NCI-H2081 treated with DMSO at 0.1 percent for 48 hours (cell line): ENCODE results near the gene ARID3A.
"Not testable (repeated sequence)": the region's sequence is repeated elsewhere in the genome, so short reads cannot be mapped to it uniquely, and the experiment has no call there.

Source experiments
- DNase-seq: peaks from one replicate; lab custom pipeline; 2025; lab: John Stamatoyannopoulos, UW

The ARID3A gene, protein sequence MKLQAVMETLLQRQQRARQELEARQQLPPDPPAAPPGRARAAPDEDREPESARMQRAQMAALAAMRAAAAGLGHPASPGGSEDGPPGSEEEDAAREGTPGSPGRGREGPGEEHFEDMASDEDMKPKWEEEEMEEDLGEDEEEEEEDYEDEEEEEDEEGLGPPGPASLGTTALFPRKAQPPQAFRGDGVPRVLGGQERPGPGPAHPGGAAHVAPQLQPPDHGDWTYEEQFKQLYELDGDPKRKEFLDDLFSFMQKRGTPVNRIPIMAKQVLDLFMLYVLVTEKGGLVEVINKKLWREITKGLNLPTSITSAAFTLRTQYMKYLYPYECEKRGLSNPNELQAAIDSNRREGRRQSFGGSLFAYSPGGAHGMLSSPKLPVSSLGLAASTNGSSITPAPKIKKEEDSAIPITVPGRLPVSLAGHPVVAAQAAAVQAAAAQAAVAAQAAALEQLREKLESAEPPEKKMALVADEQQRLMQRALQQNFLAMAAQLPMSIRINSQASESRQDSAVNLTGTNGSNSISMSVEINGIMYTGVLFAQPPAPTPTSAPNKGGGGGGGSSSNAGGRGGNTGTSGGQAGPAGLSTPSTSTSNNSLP

DNA sequence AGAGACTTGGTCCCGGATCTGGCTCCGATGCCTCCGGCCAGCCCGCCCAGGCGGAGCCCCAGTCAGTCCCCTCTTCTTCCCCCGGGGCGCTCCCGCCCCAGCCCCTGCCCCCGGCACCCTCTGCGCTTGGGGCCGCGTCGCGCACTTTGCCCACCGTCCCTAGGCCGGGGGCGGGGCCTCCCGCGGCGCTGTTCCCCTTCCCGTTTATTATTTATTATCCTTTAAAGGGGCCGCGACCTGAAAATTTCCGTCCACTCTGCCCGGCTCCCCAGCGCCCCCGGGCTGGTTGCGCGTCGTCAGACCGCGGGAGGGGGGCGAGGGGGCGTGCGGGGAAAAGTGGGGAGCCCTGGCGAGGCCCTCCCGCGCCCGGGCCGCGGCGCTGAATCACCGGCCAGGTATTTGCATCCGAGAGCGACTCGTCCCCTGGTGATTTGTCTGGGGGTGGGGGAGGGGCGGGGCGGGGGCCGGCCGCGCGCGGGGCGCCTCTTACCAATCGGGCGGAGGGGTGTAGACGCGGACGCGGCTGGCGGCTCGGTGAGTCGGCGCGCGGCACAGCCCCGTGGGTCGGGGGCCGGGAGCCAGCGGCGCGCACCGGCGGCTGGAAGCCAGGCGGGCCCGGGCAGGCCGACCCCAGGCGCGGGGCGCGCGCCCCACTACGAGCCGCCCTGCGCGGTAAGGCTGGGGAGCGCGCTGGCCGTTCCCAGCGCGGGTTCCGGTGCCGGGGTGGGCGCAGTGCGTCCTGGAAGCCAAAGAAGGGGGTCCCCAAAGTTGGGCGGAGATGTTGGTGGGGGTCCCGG lies at the start of gene ARID3A:
ARID3A (plus strand) TSS at position 510 of the 797 bp plus-strand sequence. CDS start 3,494 bp downstream, outside the sequence.
- peak; percentile 33 for DNase-seq

DNA sequence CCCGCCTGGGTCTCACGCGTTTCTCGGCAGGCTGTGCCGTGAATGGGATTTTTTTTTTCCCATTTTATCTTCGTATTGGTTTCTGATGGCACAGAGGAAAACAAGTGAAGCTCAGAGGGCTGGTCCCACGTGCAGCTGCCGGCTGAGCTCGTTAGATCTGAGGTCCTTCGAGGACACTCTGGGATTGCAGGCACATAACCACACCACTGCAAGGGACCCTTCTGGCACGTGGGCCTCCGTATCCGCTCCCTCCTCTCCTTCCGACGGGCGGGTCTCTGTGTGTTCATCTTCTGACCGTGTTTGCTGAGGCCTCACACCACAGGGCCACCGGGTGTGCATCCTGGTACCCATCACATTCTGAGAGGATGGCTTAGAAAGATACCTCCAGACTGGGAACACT lies 49.7 kb upstream of the ARID3A start:
- no peak for DNase-seq

DNA sequence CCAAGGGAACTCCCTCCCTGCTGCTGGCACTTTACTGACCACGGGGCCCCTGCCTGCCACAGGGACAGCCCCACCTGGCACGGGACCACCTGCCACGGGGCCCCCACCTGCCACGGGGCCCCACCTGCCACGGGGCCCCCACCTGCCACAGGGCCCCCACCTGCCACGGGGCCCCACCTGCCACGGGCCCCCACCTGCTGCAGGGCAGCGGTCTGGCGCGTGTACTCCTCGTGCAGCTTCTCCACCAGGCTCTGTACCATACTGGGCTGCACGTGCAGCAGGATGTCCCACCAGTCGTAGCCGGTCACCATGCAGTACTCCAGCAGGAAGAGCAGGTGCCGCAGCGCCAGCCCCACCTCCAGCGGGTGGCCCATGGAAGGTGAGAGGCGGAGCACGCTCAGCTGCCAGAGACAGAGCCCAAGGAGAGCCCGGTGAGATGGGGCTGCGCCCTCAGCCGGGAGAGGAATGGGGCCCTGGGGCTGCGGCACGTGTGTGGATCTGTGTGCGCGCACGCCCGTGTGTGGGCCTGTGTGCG lies 49.0 kb upstream of the ARID3A start:
- no peak for DNase-seq

DNA sequence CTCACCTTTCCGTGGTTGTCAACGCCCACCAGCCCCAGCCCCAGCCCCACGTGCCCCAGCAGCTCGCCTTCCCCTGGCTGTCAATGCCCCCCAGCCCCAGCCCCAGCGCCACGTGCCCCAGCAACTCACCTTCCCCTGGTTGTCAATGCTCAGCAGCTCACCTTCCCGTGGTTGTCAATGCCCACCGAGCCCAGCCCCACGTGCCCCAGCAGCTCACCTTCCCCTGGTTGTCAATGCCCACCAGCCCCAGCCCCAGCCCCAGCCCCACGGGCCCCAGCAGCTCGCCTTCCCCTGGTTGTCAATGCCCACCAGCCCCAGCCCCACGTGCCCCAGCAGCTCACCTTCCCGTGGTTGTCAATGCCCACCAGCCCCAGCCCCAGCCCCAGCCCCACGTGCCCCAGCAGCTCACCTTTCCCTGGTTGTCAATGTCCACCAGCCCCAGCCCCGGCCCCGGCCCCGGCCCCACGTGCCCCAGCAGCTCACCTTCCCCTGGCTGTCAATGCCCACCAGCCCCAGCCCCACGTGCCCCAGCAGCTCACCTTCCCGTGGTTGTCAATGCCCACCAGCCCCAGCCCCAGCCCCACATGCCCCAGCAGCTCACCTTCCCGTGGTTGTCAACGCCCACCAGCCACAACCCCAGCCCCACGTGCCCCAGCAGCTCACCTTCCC lies 47.7 kb upstream of the ARID3A start:
- DNase-seq: not testable (repeated sequence)

DNA sequence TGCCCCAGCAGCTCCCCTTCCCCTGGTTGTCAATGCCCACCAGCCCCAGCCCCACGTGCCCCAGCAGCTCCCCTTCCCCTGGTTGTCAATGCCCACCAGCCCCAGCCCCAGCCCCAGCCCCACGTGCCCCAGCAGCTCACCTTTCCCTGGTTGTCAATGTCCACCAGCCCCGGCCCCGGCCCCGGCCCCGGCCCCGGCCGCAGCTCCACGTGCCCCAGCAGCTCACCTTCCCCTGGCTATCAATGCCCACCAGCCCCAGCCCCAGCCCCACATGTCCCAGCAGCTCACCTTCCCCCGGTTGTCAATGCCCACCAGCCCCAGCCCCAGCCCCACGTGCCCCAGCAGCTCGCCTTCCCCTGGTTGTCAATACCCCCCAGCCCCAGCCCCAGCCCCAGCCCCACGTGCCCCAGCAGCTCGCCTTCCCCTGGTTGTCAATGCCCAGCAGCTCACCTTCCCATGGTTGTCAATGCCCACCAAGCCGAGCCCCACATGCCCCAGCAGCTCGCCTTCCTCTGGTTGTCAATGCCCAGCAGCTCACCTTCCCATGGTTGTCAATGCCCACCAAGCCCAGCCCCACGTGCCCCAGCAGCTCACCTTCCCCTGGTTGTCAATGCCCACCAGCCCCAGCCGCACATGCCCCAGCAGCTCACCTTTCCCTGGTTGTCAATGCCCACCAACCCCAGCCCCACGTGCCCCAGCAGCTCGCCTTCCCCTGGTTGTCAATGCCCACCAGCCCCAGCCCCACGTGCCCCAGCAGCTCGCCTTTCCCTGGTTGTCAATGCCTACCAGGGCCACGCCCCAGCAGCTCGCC lies 46.9 kb upstream of the ARID3A start:
- not testable (repeated sequence) for DNase-seq

DNA sequence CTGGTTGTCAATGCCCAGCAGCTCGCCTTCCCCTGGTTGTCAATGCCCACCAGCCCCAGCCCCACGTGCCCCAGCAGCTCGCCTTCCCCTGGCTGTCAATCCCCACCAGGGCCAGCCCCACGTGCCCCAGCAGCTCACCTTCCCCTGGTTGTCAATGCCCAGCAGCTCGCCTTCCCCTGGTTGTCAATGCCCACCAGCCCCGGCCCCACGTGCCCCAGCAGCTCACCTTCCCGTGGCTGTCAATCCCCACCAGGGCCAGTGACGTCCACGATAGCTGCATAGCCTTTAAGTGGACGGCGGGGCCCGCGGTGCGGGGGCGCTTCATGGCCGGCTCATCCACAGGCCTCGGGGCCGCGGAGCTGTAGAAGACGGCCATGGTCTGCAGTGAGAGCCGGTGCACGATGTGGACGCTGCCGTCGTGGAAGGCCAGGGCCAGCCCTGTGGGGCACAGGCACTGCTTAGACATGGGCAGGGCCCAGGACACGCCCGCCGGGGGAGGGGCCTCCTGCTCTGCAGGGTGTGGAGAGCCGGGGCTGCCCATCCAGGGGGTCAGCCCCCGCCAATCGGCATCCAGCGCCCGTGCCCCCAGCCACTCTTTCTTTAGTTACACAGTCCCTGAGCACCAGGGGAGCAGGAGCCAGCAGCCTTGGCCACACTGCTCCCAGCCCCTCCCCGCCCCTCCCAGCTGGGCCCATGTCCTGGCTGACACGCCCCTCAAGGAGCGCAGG lies 46.0 kb upstream of the ARID3A start:
- no peak for DNase-seq

DNA sequence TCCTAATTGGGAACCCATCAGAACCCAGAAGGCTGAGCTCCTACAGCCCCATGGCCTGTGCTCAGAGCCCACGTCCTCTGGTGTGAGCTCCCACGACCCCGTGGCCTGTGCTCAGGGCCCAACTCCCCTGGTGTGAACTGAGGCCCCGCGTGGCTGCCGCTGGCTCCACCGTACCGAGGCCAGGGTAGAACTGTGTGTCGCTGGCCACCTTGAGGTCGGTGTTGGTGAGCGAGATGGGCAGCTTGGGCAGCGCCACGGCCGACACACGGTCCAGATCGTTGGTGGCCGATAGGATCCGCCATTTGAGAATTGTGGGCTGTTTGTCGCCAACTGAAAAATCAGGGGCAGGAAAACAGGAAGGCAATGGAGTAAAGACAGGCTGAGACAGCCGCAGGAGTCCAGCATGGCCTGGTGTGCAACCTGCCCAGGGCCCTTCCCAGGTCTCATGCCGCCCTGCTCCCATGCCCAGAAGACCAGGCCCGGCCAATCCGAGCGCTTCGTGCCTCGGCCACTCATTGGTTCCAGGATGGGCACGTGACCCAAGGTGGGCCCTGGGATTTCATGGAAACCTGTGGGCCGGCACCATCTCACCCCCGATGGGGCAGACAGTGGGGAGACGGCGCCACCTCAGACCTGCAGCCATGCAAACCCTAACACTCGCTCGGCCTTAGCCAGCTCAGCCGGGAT lies 44.3 kb upstream of the ARID3A start:
- DNase-seq: no peak

DNA sequence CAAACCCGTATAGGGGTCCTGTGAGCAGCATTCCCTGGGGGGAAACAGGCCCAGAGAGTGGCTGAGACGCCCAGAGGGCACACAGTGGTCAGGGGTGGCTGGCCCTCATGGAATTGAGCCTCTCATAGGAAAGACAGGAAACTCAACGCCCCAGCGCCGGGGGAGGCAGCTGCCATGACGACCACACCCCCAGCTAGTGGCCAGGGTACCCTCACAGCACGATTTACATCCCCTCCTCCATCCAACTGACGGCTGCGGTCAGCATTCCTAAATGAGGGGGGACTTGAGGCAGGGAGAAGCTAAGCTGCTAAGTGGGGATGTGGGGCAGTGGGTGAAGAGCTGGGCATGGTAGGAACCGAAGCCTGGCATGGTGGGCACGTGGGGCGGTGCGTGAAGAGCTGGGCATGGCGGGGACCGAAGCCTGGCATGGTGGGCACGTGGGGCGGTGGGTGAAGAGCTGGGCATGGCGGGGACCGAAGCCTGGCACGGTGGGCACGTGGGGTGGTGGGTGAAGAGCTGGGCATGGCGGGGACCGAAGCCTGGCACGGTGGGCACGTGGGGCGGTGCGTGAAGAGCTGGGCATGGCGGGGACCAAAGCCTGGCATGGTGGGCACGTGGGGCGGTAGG lies 42.9 kb upstream of the ARID3A start:
- no peak for DNase-seq

DNA sequence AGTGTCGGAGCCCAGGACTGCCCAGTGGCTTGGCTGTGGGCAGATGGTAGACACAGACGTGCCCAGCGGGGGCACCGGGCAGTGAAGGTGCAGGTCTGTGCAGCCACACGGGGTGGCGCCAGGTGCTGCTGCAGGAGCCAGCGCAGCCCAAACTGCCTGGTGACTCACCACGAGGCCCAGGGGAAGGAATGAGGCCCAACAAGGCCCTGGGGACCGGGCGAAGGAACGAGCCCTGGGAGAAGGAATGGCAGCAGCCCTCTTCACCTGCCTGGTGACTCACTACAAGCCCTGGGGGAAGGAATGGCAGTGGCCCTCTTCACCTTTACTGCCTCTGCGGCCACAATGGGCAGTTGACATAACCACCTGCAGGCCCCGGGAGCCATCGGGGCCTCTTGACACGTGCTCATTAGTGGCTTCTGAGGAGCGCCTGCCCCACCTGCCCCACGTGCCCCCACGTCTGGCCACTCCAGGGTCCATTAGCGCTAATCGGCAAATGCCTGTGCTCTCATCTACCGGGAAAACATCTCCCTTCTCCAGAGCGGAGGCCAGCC lies 42.1 kb upstream of the ARID3A start:
- DNase-seq: no peak

DNA sequence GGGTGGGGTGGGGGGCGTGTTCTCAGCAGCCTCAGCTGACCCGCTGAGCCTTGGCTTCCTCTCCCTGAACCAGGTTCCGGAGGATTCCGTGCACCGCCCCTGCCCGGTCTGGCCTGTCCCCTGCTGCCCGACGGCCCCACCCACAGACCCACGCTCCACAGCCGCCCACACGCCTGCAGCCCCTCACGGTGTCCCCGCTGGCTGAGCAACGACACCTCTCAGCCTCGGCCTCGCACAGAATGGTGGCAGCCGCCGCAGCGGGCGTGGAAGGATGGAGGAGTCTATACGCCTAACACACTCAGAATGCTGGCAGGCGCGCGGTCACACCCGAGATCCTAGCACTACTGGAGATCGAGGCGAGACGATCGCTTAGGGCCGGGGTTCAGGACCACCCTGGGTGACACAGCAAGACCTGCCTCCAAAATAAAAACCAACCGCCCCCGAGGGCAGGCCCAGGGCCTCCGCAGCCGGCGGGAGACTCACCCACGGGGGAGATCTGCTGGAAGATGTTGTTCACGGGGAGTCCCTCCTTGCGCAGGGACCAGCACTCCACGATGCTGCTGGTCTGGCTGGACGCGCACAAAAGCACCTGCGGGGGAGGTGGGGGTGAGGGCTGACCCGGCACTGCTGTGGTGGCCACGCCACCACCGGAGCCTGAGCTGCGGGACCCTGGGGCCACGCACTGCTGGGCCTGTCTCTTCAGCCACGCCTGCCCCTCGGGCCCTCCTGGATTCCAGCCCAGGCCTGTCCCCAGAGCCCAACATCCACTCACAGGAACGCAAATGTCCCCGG lies 41.2 kb upstream of the ARID3A start:
- DNase-seq: no peak

DNA sequence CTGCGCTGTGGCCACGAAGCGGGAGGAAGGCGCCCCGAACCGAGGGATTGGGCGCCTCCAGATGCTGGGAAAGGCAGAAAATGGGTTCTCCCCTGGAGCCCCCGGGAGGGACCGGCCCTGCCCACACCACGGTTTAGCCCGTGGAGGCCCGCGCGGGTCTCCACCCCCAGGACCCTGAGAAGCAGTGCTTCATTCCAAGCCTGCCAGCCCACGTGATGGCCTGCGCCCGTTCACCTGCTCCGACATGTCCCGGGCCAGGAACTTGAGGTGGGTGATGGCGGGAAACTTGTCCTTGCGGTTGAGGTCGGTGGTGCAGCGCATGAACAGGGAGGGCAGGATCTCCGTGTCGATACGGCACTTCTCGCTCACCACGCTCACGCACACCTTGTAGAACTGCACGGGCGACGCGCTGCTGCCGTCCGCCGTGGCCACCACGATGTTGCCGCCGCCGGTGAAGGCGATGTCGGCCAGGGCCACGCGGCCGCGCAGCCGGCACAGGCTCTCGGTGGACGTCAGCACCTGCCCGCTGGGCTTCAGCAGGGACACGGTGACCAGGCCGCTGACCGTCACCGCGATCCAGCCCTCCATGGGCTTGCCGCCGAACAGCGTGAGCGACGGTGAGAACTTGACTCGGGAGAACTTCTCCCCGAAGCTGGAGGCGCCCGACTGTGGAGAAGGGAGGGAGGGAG lies 40.2 kb upstream of the ARID3A start:
- DNase-seq: no peak

DNA sequence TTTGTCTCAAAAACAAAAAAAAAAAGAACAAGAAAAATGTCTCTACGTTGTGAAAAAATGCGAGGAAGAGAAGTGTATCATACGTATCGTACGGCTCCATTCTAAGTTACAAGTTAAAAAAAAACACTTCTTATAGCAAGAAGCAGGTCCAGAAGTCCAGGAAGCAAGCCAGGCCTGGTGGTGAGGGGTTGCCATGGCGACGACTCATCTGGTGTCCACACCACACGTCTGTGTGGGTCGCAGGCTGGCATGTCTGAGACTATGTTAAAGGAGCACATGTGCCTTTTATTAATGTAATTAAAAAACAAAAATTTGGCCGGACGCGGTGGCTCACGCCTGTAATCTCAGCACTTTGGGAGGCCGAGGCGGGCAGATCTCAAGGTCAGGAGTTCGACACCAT lies 38.8 kb upstream of the ARID3A start:
- DNase-seq: no peak

DNA sequence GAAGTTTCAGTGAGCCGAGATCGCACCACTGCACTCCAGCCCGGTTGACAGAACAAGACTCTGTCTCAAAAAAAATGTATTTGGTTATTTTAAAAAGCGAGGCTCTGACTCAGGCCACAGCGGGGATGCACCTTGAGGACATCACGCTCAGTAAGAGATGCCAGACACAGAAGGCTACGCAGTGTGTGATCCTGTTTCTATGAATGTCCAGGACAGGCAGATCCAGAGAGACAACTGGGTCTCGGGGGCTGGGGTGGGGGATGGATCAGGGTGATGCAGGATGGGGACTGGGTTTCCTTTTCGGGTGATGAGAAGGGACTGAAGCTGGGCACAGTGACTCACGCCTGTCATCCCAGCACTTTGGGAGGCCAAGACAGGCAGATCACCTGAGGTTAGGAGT lies 38.2 kb upstream of the ARID3A start:
- no peak for DNase-seq

DNA sequence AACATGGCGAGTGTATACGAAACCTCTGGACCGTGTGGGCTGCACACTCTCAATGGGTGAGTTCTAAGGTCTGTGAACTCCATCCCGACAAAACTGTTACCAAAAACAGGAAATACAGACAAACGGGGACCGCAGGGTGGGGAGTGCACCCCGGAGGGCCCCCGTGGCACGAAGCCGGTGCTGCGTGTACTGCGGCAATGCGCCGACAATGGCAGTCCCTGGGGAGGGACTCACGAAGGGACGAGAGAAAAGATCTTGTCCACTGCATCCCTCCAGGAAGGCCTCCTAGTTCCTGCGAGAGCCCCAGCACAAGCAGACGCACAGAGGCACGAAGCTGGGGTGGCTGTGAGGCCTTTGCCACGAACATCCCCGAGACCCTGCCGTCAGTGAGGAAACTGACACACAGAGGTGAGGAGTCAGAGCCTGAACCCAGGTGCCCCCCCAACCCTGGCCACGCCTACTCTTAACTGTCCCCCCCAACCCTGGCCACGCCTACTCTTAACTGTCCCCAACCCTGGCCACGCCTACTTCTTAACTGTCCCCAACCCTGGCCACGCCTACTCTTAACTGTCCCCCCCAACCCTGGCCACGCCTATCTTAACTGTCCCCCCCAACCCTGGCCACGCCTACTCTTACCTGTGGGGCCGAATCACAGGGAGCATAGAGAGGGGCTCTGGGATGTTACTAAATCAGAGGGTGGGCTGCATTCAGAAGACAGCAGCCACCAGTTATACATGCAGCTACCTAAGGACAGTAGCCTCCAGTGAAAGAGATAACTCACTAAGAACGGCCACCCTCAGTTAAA lies 37.1 kb upstream of the ARID3A start:
- DNase-seq: no peak

DNA sequence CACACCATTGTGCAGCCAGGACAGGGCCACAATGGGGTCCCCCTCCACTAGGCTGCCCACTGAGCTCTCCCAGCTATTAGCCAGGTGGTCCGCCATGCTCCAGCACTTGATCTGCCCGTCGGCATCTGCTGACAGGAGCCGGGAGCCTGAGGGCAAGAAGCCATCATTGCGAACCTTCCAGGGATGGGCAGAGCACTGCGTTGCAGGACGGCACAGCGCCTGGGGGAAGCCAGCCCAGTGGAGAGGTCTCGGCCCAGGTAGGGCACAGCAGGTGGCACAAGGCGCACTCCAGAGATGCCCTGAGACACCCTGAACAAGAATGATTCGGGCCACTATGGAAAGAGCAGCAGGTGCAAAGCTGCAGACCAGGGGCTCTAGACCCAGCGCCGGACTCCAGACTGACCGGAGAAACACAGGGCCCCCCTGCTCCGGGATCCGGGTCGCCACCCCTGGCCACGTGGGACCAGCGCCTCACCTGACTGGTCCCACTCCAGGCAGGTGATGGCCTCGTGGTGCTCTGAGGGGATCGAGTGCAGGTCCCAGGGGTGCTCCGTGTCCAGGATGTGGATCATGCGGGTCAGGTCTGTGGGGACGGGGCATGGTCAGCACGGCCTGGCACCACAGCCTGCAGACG lies 36.1 kb upstream of the ARID3A start:
- DNase-seq: no peak

DNA sequence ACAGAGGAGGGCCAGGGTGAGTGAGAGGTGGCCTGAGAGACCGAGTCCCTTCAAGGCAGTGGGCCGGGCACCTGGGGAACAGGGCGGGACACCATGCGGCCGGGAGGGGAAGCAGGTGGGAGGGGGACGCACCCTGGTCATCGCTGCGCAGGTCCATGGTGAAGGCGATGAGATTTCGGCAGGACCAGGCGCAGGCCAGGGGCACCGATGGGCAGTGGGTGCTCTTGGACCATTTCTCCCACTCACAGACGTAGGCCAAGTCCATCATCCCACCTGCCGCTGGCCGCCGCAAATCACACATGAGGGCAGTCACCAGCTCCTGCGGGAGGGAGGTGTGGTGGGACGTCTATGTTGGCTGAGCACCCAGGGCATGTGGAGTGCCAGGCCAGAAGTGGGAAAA lies 35.0 kb upstream of the ARID3A start:
- DNase-seq: no peak
